Measurements from ENCODE around the gene MUC20. TPM values are rescaled to one million over a fixed set of nuclear protein-coding genes. Genes with fewer than 3 reads are reported as not detected.

MUC20 gene
- total and polyA plus RNA-seq, 9 of the 15 experiments (the other 6 are each of a cell fraction or from before 2014, with no cell fraction given) = 0.03 to 0.23 (median 0.15) TPM; not detected in 3

DNA sequence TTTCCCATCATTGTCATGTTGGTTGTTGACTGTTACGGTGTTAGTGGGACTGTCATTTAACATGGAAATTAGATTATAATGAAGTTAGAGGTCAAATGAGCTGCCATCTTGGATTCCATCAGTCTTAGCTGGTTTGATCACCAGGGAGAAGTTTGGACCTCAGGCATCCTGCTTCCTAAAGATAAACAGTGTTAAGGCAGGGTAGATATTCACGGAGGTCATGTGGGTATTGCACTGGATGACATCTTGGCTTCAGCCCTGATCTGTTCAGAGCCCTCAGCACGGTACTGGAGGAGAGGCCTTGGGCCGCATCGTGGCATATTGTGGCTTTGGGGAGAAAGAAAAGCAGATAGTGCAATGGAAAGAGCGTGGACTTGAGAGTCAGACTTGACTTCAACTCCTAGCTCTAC is 11.1 kb upstream of the MUC20 start (continued):
- TF ChIP-seq, protein P1, sequence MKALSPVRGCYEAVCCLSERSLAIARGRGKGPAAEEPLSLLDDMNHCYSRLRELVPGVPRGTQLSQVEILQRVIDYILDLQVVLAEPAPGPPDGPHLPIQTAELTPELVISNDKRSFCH (CRISPR knock-in tag; IDR thresholded peaks at IDR 0.05) = no peak
- TF ChIP-seq, protein P1 (tag; IDR thresholded peaks at IDR 0.05) = 0 out of 2 replicates have a peak, but pooled peaks have one; percentile 56
- TF ChIP-seq ETV1 (tag; conservative IDR thresholded peaks at IDR 0.05; ENCODE audit: low read depth) (0 out of 2 replicates have a peak, but pooled peaks have one; percentile 28), ZNF766 (CRISPR knock-in tag; conservative IDR thresholded peaks at IDR 0.05) (no peak), ZNF175 (CRISPR knock-in tag; IDR thresholded peaks at IDR 0.05; ENCODE audit: low read depth) (peak; percentile 95), SRSF9 (IDR thresholded peaks at IDR 0.05; ENCODE audit: borderline replicate concordance, low read depth, low read length) (no peak), TCF3 (CRISPR knock-in tag; IDR thresholded peaks at IDR 0.05) (peak; percentile 66; the same call in 1 of the 2 replicates), TEAD4 (IDR thresholded peaks at IDR 0.05; ENCODE audit: low read length) (peak; percentile 22; the same call in 1 of the 2 replicates), TEAD4 (CRISPR knock-in tag; IDR thresholded peaks at IDR 0.05; ENCODE audit: borderline replicate concordance) (0 out of 2 replicates have a peak, but pooled peaks have one; percentile 39), BRD4 (IDR thresholded peaks at IDR 0.05) (no peak), MEF2A (IDR thresholded peaks at IDR 0.05; ENCODE audit: control insufficient read depth, low read depth, low read length) (no peak), DMBX1 (CRISPR knock-in tag; IDR thresholded peaks at IDR 0.05; ENCODE audit: borderline replicate concordance) (peak; percentile 67; the same call in 1 of the 2 replicates)
- TF ChIP-seq, protein P2, sequence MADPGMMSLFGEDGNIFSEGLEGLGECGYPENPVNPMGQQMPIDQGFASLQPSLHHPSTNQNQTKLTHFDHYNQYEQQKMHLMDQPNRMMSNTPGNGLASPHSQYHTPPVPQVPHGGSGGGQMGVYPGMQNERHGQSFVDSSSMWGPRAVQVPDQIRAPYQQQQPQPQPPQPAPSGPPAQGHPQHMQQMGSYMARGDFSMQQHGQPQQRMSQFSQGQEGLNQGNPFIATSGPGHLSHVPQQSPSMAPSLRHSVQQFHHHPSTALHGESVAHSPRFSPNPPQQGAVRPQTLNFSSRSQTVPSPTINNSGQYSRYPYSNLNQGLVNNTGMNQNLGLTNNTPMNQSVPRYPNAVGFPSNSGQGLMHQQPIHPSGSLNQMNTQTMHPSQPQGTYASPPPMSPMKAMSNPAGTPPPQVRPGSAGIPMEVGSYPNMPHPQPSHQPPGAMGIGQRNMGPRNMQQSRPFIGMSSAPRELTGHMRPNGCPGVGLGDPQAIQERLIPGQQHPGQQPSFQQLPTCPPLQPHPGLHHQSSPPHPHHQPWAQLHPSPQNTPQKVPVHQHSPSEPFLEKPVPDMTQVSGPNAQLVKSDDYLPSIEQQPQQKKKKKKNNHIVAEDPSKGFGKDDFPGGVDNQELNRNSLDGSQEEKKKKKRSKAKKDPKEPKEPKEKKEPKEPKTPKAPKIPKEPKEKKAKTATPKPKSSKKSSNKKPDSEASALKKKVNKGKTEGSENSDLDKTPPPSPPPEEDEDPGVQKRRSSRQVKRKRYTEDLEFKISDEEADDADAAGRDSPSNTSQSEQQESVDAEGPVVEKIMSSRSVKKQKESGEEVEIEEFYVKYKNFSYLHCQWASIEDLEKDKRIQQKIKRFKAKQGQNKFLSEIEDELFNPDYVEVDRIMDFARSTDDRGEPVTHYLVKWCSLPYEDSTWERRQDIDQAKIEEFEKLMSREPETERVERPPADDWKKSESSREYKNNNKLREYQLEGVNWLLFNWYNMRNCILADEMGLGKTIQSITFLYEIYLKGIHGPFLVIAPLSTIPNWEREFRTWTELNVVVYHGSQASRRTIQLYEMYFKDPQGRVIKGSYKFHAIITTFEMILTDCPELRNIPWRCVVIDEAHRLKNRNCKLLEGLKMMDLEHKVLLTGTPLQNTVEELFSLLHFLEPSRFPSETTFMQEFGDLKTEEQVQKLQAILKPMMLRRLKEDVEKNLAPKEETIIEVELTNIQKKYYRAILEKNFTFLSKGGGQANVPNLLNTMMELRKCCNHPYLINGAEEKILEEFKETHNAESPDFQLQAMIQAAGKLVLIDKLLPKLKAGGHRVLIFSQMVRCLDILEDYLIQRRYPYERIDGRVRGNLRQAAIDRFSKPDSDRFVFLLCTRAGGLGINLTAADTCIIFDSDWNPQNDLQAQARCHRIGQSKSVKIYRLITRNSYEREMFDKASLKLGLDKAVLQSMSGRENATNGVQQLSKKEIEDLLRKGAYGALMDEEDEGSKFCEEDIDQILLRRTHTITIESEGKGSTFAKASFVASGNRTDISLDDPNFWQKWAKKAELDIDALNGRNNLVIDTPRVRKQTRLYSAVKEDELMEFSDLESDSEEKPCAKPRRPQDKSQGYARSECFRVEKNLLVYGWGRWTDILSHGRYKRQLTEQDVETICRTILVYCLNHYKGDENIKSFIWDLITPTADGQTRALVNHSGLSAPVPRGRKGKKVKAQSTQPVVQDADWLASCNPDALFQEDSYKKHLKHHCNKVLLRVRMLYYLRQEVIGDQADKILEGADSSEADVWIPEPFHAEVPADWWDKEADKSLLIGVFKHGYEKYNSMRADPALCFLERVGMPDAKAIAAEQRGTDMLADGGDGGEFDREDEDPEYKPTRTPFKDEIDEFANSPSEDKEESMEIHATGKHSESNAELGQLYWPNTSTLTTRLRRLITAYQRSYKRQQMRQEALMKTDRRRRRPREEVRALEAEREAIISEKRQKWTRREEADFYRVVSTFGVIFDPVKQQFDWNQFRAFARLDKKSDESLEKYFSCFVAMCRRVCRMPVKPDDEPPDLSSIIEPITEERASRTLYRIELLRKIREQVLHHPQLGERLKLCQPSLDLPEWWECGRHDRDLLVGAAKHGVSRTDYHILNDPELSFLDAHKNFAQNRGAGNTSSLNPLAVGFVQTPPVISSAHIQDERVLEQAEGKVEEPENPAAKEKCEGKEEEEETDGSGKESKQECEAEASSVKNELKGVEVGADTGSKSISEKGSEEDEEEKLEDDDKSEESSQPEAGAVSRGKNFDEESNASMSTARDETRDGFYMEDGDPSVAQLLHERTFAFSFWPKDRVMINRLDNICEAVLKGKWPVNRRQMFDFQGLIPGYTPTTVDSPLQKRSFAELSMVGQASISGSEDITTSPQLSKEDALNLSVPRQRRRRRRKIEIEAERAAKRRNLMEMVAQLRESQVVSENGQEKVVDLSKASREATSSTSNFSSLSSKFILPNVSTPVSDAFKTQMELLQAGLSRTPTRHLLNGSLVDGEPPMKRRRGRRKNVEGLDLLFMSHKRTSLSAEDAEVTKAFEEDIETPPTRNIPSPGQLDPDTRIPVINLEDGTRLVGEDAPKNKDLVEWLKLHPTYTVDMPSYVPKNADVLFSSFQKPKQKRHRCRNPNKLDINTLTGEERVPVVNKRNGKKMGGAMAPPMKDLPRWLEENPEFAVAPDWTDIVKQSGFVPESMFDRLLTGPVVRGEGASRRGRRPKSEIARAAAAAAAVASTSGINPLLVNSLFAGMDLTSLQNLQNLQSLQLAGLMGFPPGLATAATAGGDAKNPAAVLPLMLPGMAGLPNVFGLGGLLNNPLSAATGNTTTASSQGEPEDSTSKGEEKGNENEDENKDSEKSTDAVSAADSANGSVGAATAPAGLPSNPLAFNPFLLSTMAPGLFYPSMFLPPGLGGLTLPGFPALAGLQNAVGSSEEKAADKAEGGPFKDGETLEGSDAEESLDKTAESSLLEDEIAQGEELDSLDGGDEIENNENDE (IDR thresholded peaks at IDR 0.05; ENCODE audit: low read depth, low read length) = no peak
- TF ChIP-seq, protein P3, sequence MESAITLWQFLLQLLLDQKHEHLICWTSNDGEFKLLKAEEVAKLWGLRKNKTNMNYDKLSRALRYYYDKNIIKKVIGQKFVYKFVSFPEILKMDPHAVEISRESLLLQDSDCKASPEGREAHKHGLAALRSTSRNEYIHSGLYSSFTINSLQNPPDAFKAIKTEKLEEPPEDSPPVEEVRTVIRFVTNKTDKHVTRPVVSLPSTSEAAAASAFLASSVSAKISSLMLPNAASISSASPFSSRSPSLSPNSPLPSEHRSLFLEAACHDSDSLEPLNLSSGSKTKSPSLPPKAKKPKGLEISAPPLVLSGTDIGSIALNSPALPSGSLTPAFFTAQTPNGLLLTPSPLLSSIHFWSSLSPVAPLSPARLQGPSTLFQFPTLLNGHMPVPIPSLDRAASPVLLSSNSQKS (CRISPR knock-in tag; IDR thresholded peaks at IDR 0.05) = no peak
- TF ChIP-seq, protein P4, sequence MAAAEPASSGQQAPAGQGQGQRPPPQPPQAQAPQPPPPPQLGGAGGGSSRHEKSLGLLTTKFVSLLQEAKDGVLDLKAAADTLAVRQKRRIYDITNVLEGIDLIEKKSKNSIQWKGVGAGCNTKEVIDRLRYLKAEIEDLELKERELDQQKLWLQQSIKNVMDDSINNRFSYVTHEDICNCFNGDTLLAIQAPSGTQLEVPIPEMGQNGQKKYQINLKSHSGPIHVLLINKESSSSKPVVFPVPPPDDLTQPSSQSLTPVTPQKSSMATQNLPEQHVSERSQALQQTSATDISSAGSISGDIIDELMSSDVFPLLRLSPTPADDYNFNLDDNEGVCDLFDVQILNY (CRISPR knock-in tag; IDR thresholded peaks at IDR 0.05) = 0 out of 2 replicates have a peak, but pooled peaks have one; percentile 14
